ENCODE results near the gene RAB28.

DNA sequence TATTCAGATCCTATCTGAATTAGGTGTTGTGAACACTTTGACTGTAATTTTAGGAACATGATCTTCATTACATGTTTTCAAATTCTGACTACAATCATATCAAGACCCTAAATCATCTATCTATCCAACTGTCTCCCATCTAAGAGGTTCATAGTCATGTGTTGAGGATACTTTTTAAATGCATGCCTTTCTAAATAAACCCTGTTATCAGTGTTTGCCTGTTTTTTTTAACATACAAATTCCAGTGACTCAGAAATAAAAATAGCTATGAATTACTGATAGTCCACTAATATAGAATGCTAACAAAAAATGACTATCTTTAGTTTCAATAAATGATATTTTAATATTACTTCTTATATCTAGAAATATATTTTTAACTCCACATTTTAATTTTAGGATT is 8.0 kb downstream of the RAB28 start:
- TF ChIP-seq EZH2 (optimal IDR thresholded peaks at IDR 0.05; ENCODE audit: low read depth, low read length): no peak
- TF ChIP-seq, protein P1, sequence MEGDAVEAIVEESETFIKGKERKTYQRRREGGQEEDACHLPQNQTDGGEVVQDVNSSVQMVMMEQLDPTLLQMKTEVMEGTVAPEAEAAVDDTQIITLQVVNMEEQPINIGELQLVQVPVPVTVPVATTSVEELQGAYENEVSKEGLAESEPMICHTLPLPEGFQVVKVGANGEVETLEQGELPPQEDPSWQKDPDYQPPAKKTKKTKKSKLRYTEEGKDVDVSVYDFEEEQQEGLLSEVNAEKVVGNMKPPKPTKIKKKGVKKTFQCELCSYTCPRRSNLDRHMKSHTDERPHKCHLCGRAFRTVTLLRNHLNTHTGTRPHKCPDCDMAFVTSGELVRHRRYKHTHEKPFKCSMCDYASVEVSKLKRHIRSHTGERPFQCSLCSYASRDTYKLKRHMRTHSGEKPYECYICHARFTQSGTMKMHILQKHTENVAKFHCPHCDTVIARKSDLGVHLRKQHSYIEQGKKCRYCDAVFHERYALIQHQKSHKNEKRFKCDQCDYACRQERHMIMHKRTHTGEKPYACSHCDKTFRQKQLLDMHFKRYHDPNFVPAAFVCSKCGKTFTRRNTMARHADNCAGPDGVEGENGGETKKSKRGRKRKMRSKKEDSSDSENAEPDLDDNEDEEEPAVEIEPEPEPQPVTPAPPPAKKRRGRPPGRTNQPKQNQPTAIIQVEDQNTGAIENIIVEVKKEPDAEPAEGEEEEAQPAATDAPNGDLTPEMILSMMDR (IDR thresholded peaks at IDR 0.05; ENCODE audit: low read length): no peak

Measured in MM.1S (cell line).